Ovary (tissue), 9 donors: ENCODE results near the gene BICC1. TPM values are rescaled to one million over a fixed set of nuclear protein-coding genes. Genes with fewer than 3 reads are reported as not detected.

Experiments used
- DNase-seq, 5 donors: peaks; one replicate each; pipeline ENCODE4 v3.0.0-alpha.2; 2019 to 2020
- H3K27ac ChIP-seq, 2 donors: fragments of 200-600 bp; one replicate each; pipeline versions ENCODE4 v1.5.1 to v1.8.0; 2019 to 2022
- H3K27me3 ChIP-seq: fragments of 200-600 bp; one replicate; pipeline ENCODE4 v1.8.0; 2022
- H3K36me3 ChIP-seq: fragments of 200-600 bp; sonication (generic); one replicate; pipeline ENCODE4 v1.5.1; 2019
- H3K4me1 ChIP-seq: one replicate; pipeline ENCODE4 v1.8.1; 2013; ENCODE audit warnings: mild to moderate bottlenecking, moderate library complexity; ENCODE audit not compliant: insufficient read depth
- H3K4me3 ChIP-seq: fragments of 200-600 bp; sonication (generic); one replicate; pipeline ENCODE4 v1.5.1; 2017
- H3K9me3 ChIP-seq, 2 donors: fragments of 200-600 bp in 1 of 2; sonication (generic) in 1 of 2; one replicate each; pipeline versions ENCODE4 v1.5.1 to v1.8.1; 2013 to 2019; ENCODE audit warnings: mild to moderate bottlenecking in 1 of 2, moderate library complexity in 1 of 2
- EP300 ChIP-seq: sonication (generic); formaldehyde crosslinking; IDR thresholded peaks from one replicate; pipeline ENCODE4 v1.6.1; 2017; ENCODE audit warnings: antibody characterized with exemption
- POLR2A ChIP-seq: fragments of 450-650 bp; IDR thresholded peaks from one replicate; pipeline ENCODE4 v1.6.1; 2017; ENCODE audit warnings: antibody characterized with exemption, mild to moderate bottlenecking, moderate library complexity
- WGBS, 3 donors: extraction: QIAGEN DNeasy Blood & Tissue Kit in 1 of 3; methylation state at CpG; one replicate each; pipeline versions ENCODE4 v1.1.5 to v1.1.7; 2013 to 2017; 5-methylcytosine and 5-hydroxymethylcytosine counted together
- intact Hi-C, 4 donors: fragments of 100-400 bp; cut with DNase I; formaldehyde crosslinking; loops; one replicate each; pipeline versions ENCODE4 v1.11.0 to v1.15.1; 2022 to 2023
- polyA plus RNA-seq, 2 donors: library from polyadenylated mRNA; stranded (reverse); fragments of 200-250 nt in 1 of 2; fragments of 350-450 nt in 1 of 2; fragmentation: Illumina TruSeq in 1 of 2; extraction: RNeasy Lipid Tissue Mini Kit (QIAGEN cat#74804) in 1 of 2; gene quantifications; one replicate each; pipeline ENCODE4 v1.2.3, GENCODE V29; 2013 to 2014
- total RNA-seq, 7 donors: library from RNA; depleted of rRNA in 2 of 7; stranded (reverse); fragments of >200 nt in 2 of 7; fragmentation: NEBNext Ultra II Directional in 3 of 7; extraction: Animal tissue kit (Norgen Biotek cat#: 25700) in 3 of 7; gene quantifications; one replicate each; pipeline versions ENCODE4 v1.1.0 to v1.2.4, GENCODE V29; 2016 to 2023
- TF ChIP-seq, protein P1 (sequence below), 3 donors: fragments of 450-650 bp in 2 of 3; fragments of 200-600 bp in 1 of 3; IDR thresholded peaks; one replicate each; pipeline versions ENCODE4 v1.5.1 to v1.8.0; 2016 to 2022; ENCODE audit warnings: antibody characterized with exemption in 3 of 3, mild to moderate bottlenecking in 1 of 3
- donor health status: DM: no; HTN: no; CAD: no; lungs with moderate emphysema.
- donor health status: DM: no; HTN: no; CAD: no.
- donor health status: Bipolar disorder and iron deficiency.
- donor health status: DM: yes; HTN: yes; CAD: no.
- donor health status: DM: no; HTN: no; CAD: no.
- donor health status: DM: yes; HTN: yes; CAD: no.

BICC1 gene
- total and polyA plus RNA-seq, 9 donors: 13.6 to 43.4 (median 23.5) TPM

DNA sequence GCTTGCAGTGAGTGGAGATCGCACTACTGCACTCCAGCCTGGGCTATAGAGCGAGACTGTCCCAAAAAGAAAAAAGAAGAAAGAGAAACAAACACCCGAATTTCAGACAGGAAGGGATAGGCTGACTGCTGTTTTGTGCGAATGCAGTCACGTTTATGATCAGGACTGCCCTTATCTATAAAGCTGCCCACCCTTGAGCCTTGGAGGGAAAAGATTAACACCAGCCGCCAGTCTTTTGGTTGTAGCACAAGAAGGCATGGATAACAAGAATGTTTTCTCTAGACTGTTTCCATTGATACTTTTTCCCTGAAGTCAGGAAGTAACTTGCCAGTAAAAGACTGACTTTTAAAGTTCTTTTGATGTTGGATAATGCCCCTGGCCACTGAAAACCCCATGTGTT lies 314.0 kb downstream of the BICC1 start:
- Histone ChIP-seq H3K9me3 (no peaks in the 10 kb centered on the region), H3K36me3 (no peaks in the 10 kb centered on the region), H3K4me1 (no peaks in the 10 kb centered on the region), H3K27me3 (no peaks in the 10 kb centered on the region), H3K4me3 (no peak overlapping the region), H3K27ac (no peak overlapping the region)
- no peak for DNase-seq
- 53 to 75% (median 57%) methylated on average over 6 of the region's 6 CpGs for WGBS, 3 donors
- intact Hi-C loops: no loop called here
- no peak for TF ChIP-seq POLR2A
- TF ChIP-seq, protein P1, sequence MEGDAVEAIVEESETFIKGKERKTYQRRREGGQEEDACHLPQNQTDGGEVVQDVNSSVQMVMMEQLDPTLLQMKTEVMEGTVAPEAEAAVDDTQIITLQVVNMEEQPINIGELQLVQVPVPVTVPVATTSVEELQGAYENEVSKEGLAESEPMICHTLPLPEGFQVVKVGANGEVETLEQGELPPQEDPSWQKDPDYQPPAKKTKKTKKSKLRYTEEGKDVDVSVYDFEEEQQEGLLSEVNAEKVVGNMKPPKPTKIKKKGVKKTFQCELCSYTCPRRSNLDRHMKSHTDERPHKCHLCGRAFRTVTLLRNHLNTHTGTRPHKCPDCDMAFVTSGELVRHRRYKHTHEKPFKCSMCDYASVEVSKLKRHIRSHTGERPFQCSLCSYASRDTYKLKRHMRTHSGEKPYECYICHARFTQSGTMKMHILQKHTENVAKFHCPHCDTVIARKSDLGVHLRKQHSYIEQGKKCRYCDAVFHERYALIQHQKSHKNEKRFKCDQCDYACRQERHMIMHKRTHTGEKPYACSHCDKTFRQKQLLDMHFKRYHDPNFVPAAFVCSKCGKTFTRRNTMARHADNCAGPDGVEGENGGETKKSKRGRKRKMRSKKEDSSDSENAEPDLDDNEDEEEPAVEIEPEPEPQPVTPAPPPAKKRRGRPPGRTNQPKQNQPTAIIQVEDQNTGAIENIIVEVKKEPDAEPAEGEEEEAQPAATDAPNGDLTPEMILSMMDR (IDR thresholded peaks at IDR 0.05): no peak
- no peak for TF ChIP-seq EP300

DNA sequence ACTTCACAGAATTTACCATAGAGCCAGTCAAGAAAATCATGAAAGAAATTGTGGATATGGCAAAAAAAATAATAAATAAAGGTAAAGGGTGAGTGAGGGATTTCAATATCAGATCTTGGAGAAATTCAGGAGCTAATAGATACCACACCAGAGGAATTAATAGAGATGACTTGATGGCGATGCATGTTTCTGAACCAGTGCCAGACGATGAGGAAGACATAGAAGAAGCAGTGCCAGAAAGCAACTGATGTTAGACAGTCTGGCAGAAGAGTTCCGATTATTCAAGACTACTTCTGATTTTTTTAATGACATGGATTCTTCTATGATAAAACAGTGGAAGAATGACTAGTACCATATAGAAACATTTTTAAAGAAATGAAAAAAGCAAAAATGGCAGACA lies 314.7 kb downstream of the BICC1 start:
- Histone ChIP-seq H3K27me3 (no peaks in the 10 kb centered on the region), H3K27ac (no peak overlapping the region), H3K9me3 (no peaks in the 10 kb centered on the region), H3K4me1 (no peaks in the 10 kb centered on the region), H3K4me3 (no peak overlapping the region), H3K36me3 (no peaks in the 10 kb centered on the region)
- intact Hi-C loops: no loop called here
- no peak for DNase-seq
- 95 to 96% (median 95%) methylated on average over 3 of the region's 3 CpGs for WGBS, 3 donors
- TF ChIP-seq POLR2A (no peak), EP300 (no peak)
- TF ChIP-seq, protein P1 (IDR thresholded peaks at IDR 0.05): no peak

DNA sequence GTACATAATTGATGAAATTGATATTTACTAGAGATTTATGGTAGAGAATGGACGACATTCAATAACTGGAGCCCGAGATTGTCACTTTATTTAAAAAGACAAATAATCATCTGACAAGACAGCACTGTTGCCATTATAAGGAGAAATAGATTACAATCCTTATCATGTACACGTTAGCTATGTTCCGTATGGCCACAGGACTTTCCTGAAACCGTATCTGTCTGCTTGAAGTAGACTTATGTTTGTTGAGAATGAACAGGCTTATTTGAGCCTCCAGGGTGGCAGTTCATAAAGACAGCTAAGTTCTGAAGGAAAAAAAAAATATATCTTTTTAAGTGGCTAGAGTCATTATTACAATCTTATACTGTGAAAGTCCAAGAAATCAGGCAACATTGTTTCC lies 317.2 kb downstream of the BICC1 start:
- no peaks in the 10 kb centered on the region for H3K9me3 ChIP-seq
- H3K4me3 ChIP-seq: no peak overlapping the region
- no peak for DNase-seq
- intact Hi-C loops: no loop called here
- no peaks in the 10 kb centered on the region for H3K27me3 ChIP-seq
- H3K27ac ChIP-seq: no peak overlapping the region
- H3K36me3 ChIP-seq: no peaks in the 10 kb centered on the region
- peaks cover 2% of the 10 kb centered on the region for H3K4me1 ChIP-seq
- 89 to 95% (median 94%) methylated on average over 5 of the region's 5 CpGs for WGBS, 3 donors
- TF ChIP-seq EP300 (no peak), POLR2A (no peak)
- TF ChIP-seq, protein P1 (IDR thresholded peaks at IDR 0.05): no peak

DNA sequence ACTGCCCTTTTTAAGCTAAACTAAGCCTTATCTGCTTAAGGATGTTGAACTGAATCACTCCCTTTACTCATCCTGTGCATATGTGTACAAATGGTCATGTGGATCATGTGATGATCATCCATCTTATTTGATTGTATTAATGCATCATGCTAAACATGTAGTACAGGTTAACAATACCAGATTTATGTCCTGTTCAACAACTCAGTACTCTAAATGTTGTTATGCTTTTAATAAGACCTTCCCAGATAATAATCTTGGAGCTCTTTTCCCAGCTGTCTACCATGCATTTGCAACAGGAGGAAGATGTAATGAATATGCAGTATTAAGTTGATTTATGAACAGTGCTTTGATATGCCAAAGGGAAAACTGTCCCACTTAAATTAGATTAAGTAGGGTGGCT lies 318.0 kb downstream of the BICC1 start:
- Histone ChIP-seq H3K36me3 (no peaks in the 10 kb centered on the region), H3K27me3 (no peaks in the 10 kb centered on the region), H3K27ac (no peak overlapping the region), H3K4me3 (no peak overlapping the region), H3K4me1 (peaks cover 2% of the 10 kb centered on the region), H3K9me3 (no peaks in the 10 kb centered on the region)
- no peak for DNase-seq
- TF ChIP-seq EP300: no peak
- no peak for TF ChIP-seq POLR2A
- TF ChIP-seq, protein P1 (IDR thresholded peaks at IDR 0.05): no peak
- intact Hi-C loops: no loop called here
